H9 (cell line): ENCODE data around the gene VKORC1. TPM values are rescaled to one million over a fixed set of nuclear protein-coding genes. Genes with fewer than 3 reads are reported as not detected.
A peak's percentile ranks its signal among the peaks of the same experiment; 100 is the strongest.

Source experiments
- DNase-seq: peaks from one replicate; pipeline ENCODE4 v3.0.0-alpha.2; 2017
- H2AFZ ChIP-seq: one replicate; pipeline ENCODE4 v1.6.1; 2013; ENCODE audit warnings: mild to moderate bottlenecking, low read length, control low read depth, moderate library complexity
- H2AK5ac ChIP-seq: 2 replicates; pipeline ENCODE4 v1.6.1; 2013; ENCODE audit warnings: low read length, control low read depth, mixed read lengths; ENCODE audit not compliant: insufficient read length
- H2BK120ac ChIP-seq: one replicate; pipeline ENCODE4 v1.6.1; 2013; ENCODE audit warnings: low read depth, mild to moderate bottlenecking, low read length, control low read depth, inconsistent platforms; ENCODE audit not compliant: poor library complexity, severe bottlenecking
- H2BK12ac ChIP-seq: 2 replicates; pipeline ENCODE4 v1.6.1; 2013; ENCODE audit warnings: low read length, control low read depth, mixed read lengths, low read depth; ENCODE audit not compliant: insufficient read length
- H2BK15ac ChIP-seq: 2 replicates; pipeline ENCODE4 v1.6.1; 2013; ENCODE audit warnings: low read depth, low read length, control low read depth
- H2BK20ac ChIP-seq: one replicate; pipeline ENCODE4 v1.6.1; 2013; ENCODE audit warnings: low read depth, mild to moderate bottlenecking, low read length, control low read depth, inconsistent platforms; ENCODE audit not compliant: poor library complexity, severe bottlenecking
- H2BK5ac ChIP-seq: 2 replicates; pipeline ENCODE4 v1.6.1; 2013; ENCODE audit warnings: low read length, control low read depth, mixed read lengths; ENCODE audit not compliant: insufficient read length
- H3K14ac ChIP-seq: 2 replicates; pipeline ENCODE4 v1.6.1; 2013; ENCODE audit warnings: low read length, control low read depth; ENCODE audit not compliant: insufficient read depth
- H3K18ac ChIP-seq: 2 replicates; pipeline ENCODE4 v1.6.1; 2013; ENCODE audit warnings: low read depth, mild to moderate bottlenecking, mixed read lengths, low read length, control low read depth; ENCODE audit not compliant: insufficient read length
- H3K23ac ChIP-seq: 2 replicates; pipeline ENCODE4 v1.6.1; 2013; ENCODE audit warnings: low read length, control low read depth, mixed read lengths, low read depth; ENCODE audit not compliant: insufficient read length
- H3K23me2 ChIP-seq: 2 replicates; pipeline ENCODE4 v1.6.1; 2013; ENCODE audit warnings: low read depth, mild to moderate bottlenecking, mixed read lengths, low read length, control low read depth; ENCODE audit not compliant: insufficient read length, poor library complexity, severe bottlenecking
- H3K27ac ChIP-seq: 2 replicates; pipeline ENCODE4 v1.5.1; 2013; ENCODE audit warnings: low read length, control low read depth, mixed read lengths, low read depth; ENCODE audit not compliant: insufficient read length
- H3K27me3 ChIP-seq: 2 replicates; pipeline ENCODE4 v1.6.1; 2013; ENCODE audit warnings: low read length, control low read depth, inconsistent platforms; ENCODE audit not compliant: insufficient read depth
- H3K4ac ChIP-seq: 2 replicates; pipeline ENCODE4 v1.6.1; 2013; ENCODE audit warnings: low read depth, mild to moderate bottlenecking, control low read depth, inconsistent platforms, low read length, moderate library complexity
- H3K4me1 ChIP-seq: 2 replicates; pipeline ENCODE4 v1.6.1; 2013; ENCODE audit warnings: low read length, control low read depth, inconsistent platforms; ENCODE audit not compliant: insufficient read depth
- H3K4me2 ChIP-seq: 2 replicates; pipeline ENCODE4 v1.6.1; 2013; ENCODE audit warnings: low read length, control low read depth, mixed read lengths; ENCODE audit not compliant: insufficient read length, insufficient read depth
- H3K56ac ChIP-seq: 2 replicates; pipeline ENCODE4 v1.6.1; 2013; ENCODE audit warnings: low read depth, mild to moderate bottlenecking, mixed read lengths, low read length, control low read depth; ENCODE audit not compliant: insufficient read length
- H3K79me1 ChIP-seq: 2 replicates; pipeline ENCODE4 v1.6.1; 2013; ENCODE audit warnings: low read depth, mild to moderate bottlenecking, moderate library complexity, low read length, control low read depth, inconsistent platforms; ENCODE audit not compliant: insufficient read depth, poor library complexity, severe bottlenecking
- H3K79me2 ChIP-seq: 2 replicates; pipeline ENCODE4 v1.6.1; 2013; ENCODE audit warnings: low read length, control low read depth, inconsistent platforms; ENCODE audit not compliant: insufficient read depth
- H3K9ac ChIP-seq: 2 replicates; pipeline ENCODE4 v1.6.1; 2013; ENCODE audit warnings: low read length, control low read depth, mixed read lengths; ENCODE audit not compliant: insufficient read length; ENCODE audit errors: extremely low read depth
- H3K9me3 ChIP-seq: one replicate; pipeline ENCODE4 v1.6.1; 2013; ENCODE audit warnings: low read depth, low read length, inconsistent platforms; ENCODE audit not compliant: control insufficient read depth
- H3T11ph ChIP-seq: one replicate; pipeline ENCODE4 v1.6.1; 2013; ENCODE audit warnings: mild to moderate bottlenecking, low read length, control low read depth, inconsistent platforms
- H4K20me1 ChIP-seq: one replicate; pipeline ENCODE4 v1.6.1; 2013; ENCODE audit not compliant: control insufficient read depth, insufficient read length, insufficient read depth
- H4K5ac ChIP-seq: 2 replicates; pipeline ENCODE4 v1.6.1; 2013; ENCODE audit warnings: low read depth, mild to moderate bottlenecking, mixed read lengths, low read length, control low read depth; ENCODE audit not compliant: insufficient read length
- H4K8ac ChIP-seq: replicated peaks from 2 replicates; pipeline ENCODE4 v1.6.1; 2013; ENCODE audit warnings: low read length, control low read depth, mixed read lengths, low read depth; ENCODE audit not compliant: insufficient read length
- H4K91ac ChIP-seq: 2 replicates; pipeline ENCODE4 v1.6.1; 2013; ENCODE audit warnings: low read depth, mild to moderate bottlenecking, moderate library complexity, mixed read lengths, low read length, control low read depth; ENCODE audit not compliant: insufficient read length
- H3K27ac Mint-ChIP-seq, 3 experiments: 2 replicates in 2 of 3; 3 replicates in 1 of 3; pipeline ENCODE4 v1.8.0; 2020 to 2021; ENCODE audit warnings: mixed read lengths in 3 of 3, mild to moderate bottlenecking in 1 of 3, moderate library complexity in 1 of 3
- H3K27me3 Mint-ChIP-seq: 2 replicates; pipeline ENCODE4 v1.8.0; 2021; ENCODE audit warnings: low read depth, mild to moderate bottlenecking, moderate library complexity, mixed read lengths
- H3K36me3 Mint-ChIP-seq, 3 experiments: 2 replicates in 2 of 3; 3 replicates in 1 of 3; pipeline ENCODE4 v1.8.0; 2020 to 2021; ENCODE audit warnings: low read depth in 3 of 3, mixed read lengths in 3 of 3; ENCODE audit not compliant: insufficient read depth in 1 of 3
- H3K4me1 Mint-ChIP-seq, 2 experiments: 2 replicates each; pipeline ENCODE4 v1.8.0; 2020; ENCODE audit warnings: mixed read lengths in 2 of 2
- H3K4me3 Mint-ChIP-seq, 2 experiments: 2 replicates in 1 of 2; 3 replicates in 1 of 2; pipeline ENCODE4 v1.8.0; 2020 to 2021; ENCODE audit warnings: mild to moderate bottlenecking in 2 of 2, mixed read lengths in 2 of 2, moderate library complexity in 1 of 2
- H3K9me3 Mint-ChIP-seq, 2 experiments: 2 replicates in 1 of 2; 3 replicates in 1 of 2; pipeline ENCODE4 v1.8.0; 2020; ENCODE audit warnings: mild to moderate bottlenecking in 2 of 2, mixed read lengths in 2 of 2, moderate library complexity in 1 of 2
- CTCF ChIP-seq: fragments of 200-600 bp; sonication (generic); conservative IDR thresholded peaks from 3 replicates; pipeline ENCODE4 v1.8.0; 2021; ENCODE audit warnings: antibody characterized with exemption, mild to moderate bottlenecking
- WGBS: extraction: QIAGEN DNeasy Blood & Tissue Kit; methylation state at CpG from one replicate; pipeline ENCODE4 v1.1.7; 2013; ENCODE audit warnings: missing lambda C conversion rate, low lambda C conversion rate, mixed read lengths; ENCODE audit not compliant: insufficient read length; ENCODE audit errors: extremely low coverage; 5-methylcytosine and 5-hydroxymethylcytosine counted together
- total RNA-seq: library from RNA; stranded (reverse); gene quantifications from 2 replicates; pipeline ENCODE4 v1.2.1, GENCODE V29; 2021

VKORC1 gene
- total RNA-seq, 1 experiment from 2014 or later = 93.9 TPM

- no peak overlapping the region for H2BK15ac ChIP-seq
- no peak overlapping the region for H2AFZ ChIP-seq
- H4K20me1 ChIP-seq = peaks cover 4% of the 10 kb centered on the region
- Mint-ChIP-seq H3K36me3 (peaks cover 16 to 39% (median 37%) of the 10 kb centered on the region in 3 experiments; a peak in 6 of 7 replicates), H3K27me3 (no peaks in the 10 kb centered on the region), H3K4me1 (peaks cover 0 to 3% of the 10 kb centered on the region in 2 experiments; a peak in 1 of 4 replicates), H3K4me3 (no peak overlapping the region; a peak in 1 of 5 replicates), H3K9me3 (no peaks in the 10 kb centered on the region), H3K27ac (no peak overlapping the region; a peak in 1 of 7 replicates)
- H3K23ac ChIP-seq = no peak overlapping the region
- no peak overlapping the region for H3K56ac ChIP-seq
- no peak overlapping the region for H2BK20ac ChIP-seq
- no peaks in the 10 kb centered on the region for H3K79me2 ChIP-seq
- no peak overlapping the region for H3K4ac ChIP-seq
- H3K27ac ChIP-seq = no peak overlapping the region
- no CpG with 5 or more reads among the region's 5 CpGs for WGBS
- peak; percentile 31 for DNase-seq
- H3K4me1 ChIP-seq = no peaks in the 10 kb centered on the region
- no peaks in the 10 kb centered on the region for H3K27me3 ChIP-seq
- no peaks in the 10 kb centered on the region for H3K79me1 ChIP-seq
- no peak overlapping the region for H3K9ac ChIP-seq
- H4K5ac ChIP-seq = no peak overlapping the region
- H3K18ac ChIP-seq = no peak overlapping the region
- no peaks in the 10 kb centered on the region for H3K9me3 ChIP-seq
- no peaks in the 10 kb centered on the region for H3K23me2 ChIP-seq
- no peak overlapping the region for H4K8ac ChIP-seq
- no peak overlapping the region for H3K4me2 ChIP-seq
- no peak overlapping the region for H3T11ph ChIP-seq
- H2BK5ac ChIP-seq = no peak overlapping the region
- H2BK12ac ChIP-seq = no peak overlapping the region
- H2AK5ac ChIP-seq = no peak overlapping the region
- no peak for TF ChIP-seq CTCF
- H3K14ac ChIP-seq = no peak overlapping the region
- H4K91ac ChIP-seq = no peak overlapping the region
- no peak overlapping the region for H2BK120ac ChIP-seq
These were observed 11.0 kb downstream of the VKORC1 start for GRCh38 chr16:31083556-31083955.
